Myocyte (in vitro differentiated cells): ENCODE results near the gene CARD9. TPM values are rescaled to one million over a fixed set of nuclear protein-coding genes. Genes with fewer than 3 reads are reported as not detected.
"Not testable (repeated sequence)": the region's sequence is repeated elsewhere in the genome, so short reads cannot be mapped to it uniquely, and the experiment has no call there.

Experiments
- DNase-seq: peaks from one replicate; pipeline ENCODE4 v3.0.0-alpha.2; 2012; ENCODE audit warnings: low read depth
- total RNA-seq: library from RNA; depleted of rRNA; stranded (reverse); fragments of >200 nt; gene quantifications from 2 replicates; pipeline ENCODE4 v1.2.3, GENCODE V29; 2014

CARD9 gene
- total RNA-seq, 1 donor from 2014 or later, result 0.91 TPM

- no peak for DNase-seq
Measured at GRCh38 chr9:136364942-136365774, 8.3 kb downstream of the CARD9 start.

GRCh38 chr9:136363949-136364748 lies 9.3 kb downstream of the CARD9 start:
- no peak for DNase-seq

GRCh38 chr9:136363106-136363948 lies 10.1 kb downstream of the CARD9 start, which contains the start of gene DNLZ:
Gene DNLZ (minus strand): TSS chr9:136363744. CDS start chr9:136363714, 30 bp downstream.
- peak; percentile 95 for DNase-seq

GRCh38 chr9:136362450-136362784 lies 11.1 kb downstream of the CARD9 start:
- DNase-seq, result no peak

GRCh38 chr9:136361754-136362449 lies 11.6 kb downstream of the CARD9 start:
- no peak for DNase-seq

GRCh38 chr9:136361047-136361753 lies 12.3 kb downstream of the CARD9 start:
- DNase-seq, result no peak

GRCh38 chr9:136359774-136360718 lies 13.4 kb downstream of the CARD9 start:
- no peak for DNase-seq

- no peak for DNase-seq
Measured at GRCh38 chr9:136358888-136359287, 14.6 kb downstream of the CARD9 start.

- DNase-seq, result no peak
Measured at GRCh38 chr9:136358016-136358415, 15.5 kb downstream of the CARD9 start.

GRCh38 chr9:136357202-136357725 lies 16.2 kb downstream of the CARD9 start:
- no peak for DNase-seq

GRCh38 chr9:136355616-136356557 lies 17.6 kb downstream of the CARD9 start:
- peak; percentile 59 for DNase-seq

GRCh38 chr9:136354592-136355085 lies 18.8 kb downstream of the CARD9 start:
- peak; percentile 82 for DNase-seq

GRCh38 chr9:136353757-136354488 lies 19.5 kb downstream of the CARD9 start:
- DNase-seq, result no peak

GRCh38 chr9:136353088-136353487 lies 20.4 kb downstream of the CARD9 start:
- no peak for DNase-seq

- DNase-seq, result no peak
Measured at GRCh38 chr9:136352682-136353081, 20.8 kb downstream of the CARD9 start.

GRCh38 chr9:136351868-136352267 lies 21.6 kb downstream of the CARD9 start:
- not testable (repeated sequence) for DNase-seq
